ENCODE results near the gene WIPI1.

DNA sequence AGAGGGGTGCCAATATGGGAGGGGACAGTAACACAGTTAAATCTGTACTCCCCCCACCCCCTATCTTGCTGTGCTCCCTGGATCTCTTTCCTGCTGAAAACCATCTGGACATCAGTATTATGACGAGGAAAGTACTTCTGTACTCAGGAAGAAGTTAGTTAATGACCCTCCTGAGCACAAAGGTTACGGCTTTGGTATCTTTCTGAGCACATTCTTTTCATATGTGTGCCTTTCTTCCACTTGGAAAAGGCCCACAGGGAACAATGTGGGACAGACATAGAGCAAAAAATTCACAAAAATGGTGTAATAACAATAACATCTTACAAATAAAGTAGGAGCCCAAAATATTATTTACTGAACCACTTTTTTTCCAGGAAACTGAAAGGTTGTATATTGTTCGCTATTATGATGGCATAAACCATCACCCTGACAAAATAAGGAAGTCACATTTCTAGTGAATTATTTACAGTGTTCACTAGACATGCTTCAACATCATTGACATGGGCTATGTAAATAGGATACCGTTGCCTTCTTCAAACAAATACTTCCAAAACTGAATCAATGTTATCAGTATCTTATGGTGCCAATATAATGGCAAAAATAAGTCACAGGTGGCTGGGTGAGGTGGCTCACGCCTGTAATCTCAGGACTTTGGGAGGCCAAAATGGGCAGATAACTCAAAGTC lies 5.5 kb downstream of the WIPI1 start:
- TF ChIP-seq EZH2phosphoT487 (IDR thresholded peaks at IDR 0.05; ENCODE audit: low read depth, severe bottlenecking, unreplicated experiment) = no peak
- TF ChIP-seq, protein P1, sequence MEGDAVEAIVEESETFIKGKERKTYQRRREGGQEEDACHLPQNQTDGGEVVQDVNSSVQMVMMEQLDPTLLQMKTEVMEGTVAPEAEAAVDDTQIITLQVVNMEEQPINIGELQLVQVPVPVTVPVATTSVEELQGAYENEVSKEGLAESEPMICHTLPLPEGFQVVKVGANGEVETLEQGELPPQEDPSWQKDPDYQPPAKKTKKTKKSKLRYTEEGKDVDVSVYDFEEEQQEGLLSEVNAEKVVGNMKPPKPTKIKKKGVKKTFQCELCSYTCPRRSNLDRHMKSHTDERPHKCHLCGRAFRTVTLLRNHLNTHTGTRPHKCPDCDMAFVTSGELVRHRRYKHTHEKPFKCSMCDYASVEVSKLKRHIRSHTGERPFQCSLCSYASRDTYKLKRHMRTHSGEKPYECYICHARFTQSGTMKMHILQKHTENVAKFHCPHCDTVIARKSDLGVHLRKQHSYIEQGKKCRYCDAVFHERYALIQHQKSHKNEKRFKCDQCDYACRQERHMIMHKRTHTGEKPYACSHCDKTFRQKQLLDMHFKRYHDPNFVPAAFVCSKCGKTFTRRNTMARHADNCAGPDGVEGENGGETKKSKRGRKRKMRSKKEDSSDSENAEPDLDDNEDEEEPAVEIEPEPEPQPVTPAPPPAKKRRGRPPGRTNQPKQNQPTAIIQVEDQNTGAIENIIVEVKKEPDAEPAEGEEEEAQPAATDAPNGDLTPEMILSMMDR (IDR thresholded peaks at IDR 0.05; ENCODE audit: poor library complexity) = no peak
